WERI-Rb-1 (cell line): ENCODE data around the gene EPN2.

Experiments used
- DNase-seq: peaks from one replicate; pipeline ENCODE4 v3.0.0-alpha.2; 2020
- H3K27ac ChIP-seq: fragments of 250-450 bp; sonication (Bioruptor Pico); 2 replicates; pipeline ENCODE4 v1.5.1; 2020; ENCODE audit warnings: mild to moderate bottlenecking, moderate library complexity
- H3K27me3 ChIP-seq: fragments of 250-450 bp; sonication (Bioruptor Pico); 2 replicates; pipeline ENCODE4 v1.5.1; 2021; ENCODE audit warnings: mild to moderate bottlenecking, low read depth, moderate library complexity; ENCODE audit not compliant: insufficient read depth, severe bottlenecking
- H3K36me3 ChIP-seq: fragments of 250-450 bp; sonication (Bioruptor Pico); 2 replicates; pipeline ENCODE4 v1.5.1; 2020; ENCODE audit warnings: mild to moderate bottlenecking, moderate library complexity
- H3K4me3 ChIP-seq: 2 replicates; pipeline ENCODE4 v1.5.1; 2011; ENCODE audit warnings: low read depth, mild to moderate bottlenecking, control low read depth, low read length
- H3K9me3 ChIP-seq: fragments of 250-450 bp; sonication (Bioruptor Pico); 2 replicates; pipeline ENCODE4 v1.5.1; 2021; ENCODE audit warnings: mild to moderate bottlenecking, moderate library complexity; ENCODE audit not compliant: severe bottlenecking
- CTCF ChIP-seq: IDR thresholded peaks from 2 replicates; pipeline ENCODE4 v1.5.1; 2011; ENCODE audit warnings: low read depth, mild to moderate bottlenecking, control low read depth, inconsistent platforms, low read length

EPN2 gene

GRCh38 chr17:19288453-19288852 is 51.3 kb downstream of the EPN2 start:
- no peak for DNase-seq

DNA sequence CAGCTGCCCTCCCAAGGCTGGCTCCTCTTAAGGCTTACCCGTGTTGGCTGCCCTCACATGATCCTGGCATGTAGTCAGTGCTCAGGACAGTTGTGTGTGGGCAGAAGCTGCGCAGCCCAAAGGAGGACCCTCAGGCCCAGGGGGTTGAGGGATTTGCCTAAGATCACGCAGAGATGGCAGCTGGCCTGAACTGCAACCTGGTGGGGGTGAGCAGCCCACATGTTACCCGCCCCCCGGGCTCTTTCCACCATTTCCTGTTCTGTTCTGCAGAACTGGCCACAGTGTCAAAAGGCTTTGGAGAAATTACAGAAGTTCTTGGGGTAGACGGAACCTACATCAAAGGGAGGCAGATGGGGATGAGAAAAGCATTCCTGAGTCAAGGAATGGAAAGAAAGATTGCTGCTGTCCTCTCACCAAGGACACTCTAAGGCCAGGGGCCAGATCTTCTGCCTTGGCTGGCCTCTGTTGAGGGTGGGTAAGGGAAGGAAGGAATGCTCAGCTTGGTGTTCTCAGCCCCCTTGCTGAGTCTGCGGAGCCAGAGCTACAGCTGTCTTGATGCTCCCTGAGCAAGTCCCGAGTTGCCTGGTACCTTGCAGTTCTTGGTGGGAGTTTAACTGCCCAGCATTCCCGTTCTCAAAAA is 53.0 kb downstream of the EPN2 start:
- TF ChIP-seq CTCF, result no peak
- Histone ChIP-seq H3K27ac (peak overlapping the region; percentile 12; the same call in 1 of the 2 replicates), H3K9me3 (no peaks in the 10 kb centered on the region), H3K36me3 (no peaks in the 10 kb centered on the region; the same call in 1 of the 2 replicates), H3K27me3 (no peaks in the 10 kb centered on the region), H3K4me3 (no peak overlapping the region)
- DNase-seq, result peak; percentile 39

More at GRCh38 chr17:19288453-19288852, 51.3 kb downstream of the EPN2 start:
- TF ChIP-seq CTCF, result no peak
- H3K9me3 ChIP-seq, result no peaks in the 10 kb centered on the region
- no peak overlapping the region for H3K27ac ChIP-seq
- no peak overlapping the region for H3K4me3 ChIP-seq
- H3K27me3 ChIP-seq, result no peaks in the 10 kb centered on the region
- H3K36me3 ChIP-seq, result peaks cover 2% of the 10 kb centered on the region

DNA sequence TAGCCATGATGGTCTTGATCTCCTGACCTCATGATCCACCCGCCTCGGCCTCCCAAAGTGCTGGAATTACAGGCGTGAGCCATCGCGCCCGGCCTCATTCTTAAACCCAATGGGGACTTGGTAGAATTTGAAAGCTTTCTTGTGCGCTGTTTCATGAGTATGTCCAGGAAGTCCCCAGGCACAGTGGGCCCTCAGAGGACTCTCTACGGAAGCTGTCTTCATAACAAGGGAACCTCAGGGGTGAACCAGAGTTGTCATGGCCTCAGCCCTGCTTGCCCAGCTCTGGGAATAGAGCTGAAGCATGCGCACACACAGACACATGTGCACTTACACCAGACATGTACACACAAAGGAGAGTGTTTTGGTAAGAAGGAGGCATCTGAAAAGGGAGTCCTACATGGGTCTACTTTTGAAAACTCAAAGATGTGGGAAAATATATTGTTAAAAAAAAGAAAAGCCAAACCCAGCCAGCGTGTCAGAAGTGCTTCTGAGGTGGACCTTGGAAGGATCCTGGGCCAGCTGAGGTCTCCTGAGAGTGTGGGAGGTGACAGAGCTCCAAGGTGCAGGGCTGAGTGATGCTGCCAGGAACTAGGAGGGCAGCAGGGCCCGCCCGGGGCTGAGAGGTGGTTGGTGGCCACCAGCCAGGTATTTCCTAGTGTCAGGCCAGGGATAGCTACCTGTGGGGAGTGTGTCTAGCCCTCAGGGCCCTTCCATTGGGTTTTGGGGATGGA is 54.6 kb downstream of the EPN2 start:
- TF ChIP-seq CTCF, result no peak
- DNase-seq, result no peak
- H3K27ac ChIP-seq, result no peak overlapping the region
- no peaks in the 10 kb centered on the region for H3K27me3 ChIP-seq
- no peaks in the 10 kb centered on the region for H3K9me3 ChIP-seq
- H3K4me3 ChIP-seq, result no peak overlapping the region
- no peaks in the 10 kb centered on the region; the same call in 1 of the 2 replicates for H3K36me3 ChIP-seq

DNA sequence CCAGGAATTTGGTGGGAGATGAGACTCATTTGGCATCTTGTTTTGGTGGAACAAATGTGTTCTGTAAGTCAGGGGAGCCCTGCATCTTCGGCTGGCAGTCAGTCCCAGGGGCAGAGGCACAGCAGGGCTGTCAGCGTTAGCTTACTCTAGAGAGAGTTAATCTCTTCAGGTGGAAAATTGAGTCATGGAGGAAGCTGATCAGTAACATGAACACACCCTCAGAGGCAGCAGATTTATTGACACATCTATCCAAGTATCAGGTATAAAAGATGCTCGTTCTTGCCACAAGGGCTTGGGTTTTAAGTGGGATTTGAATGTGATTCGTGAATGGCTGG is 55.2 kb downstream of the EPN2 start:
- no peak for TF ChIP-seq CTCF
- Histone ChIP-seq H3K9me3 (no peaks in the 10 kb centered on the region), H3K27me3 (no peaks in the 10 kb centered on the region), H3K4me3 (no peak overlapping the region), H3K27ac (no peak overlapping the region), H3K36me3 (no peaks in the 10 kb centered on the region; the same call in 1 of the 2 replicates)
- DNase-seq, result no peak

DNA sequence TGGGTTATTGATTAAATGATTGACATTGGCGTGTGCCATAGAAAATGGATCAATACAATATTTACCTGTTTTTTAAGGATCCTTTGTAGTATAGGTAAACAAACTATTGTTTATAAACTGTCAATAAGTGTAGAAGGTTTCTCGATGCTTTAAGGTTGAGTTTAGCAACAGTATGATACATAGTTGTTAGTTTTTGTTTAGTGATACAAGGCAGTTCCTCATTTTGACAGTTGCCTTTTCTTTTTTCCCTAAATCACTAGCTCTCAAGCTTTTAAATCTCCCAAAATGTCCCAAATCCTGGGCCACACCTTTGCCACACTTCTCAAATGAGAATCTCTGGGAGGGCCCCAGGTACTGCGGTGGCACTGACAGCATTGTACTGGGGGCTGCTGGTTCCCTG is 57.3 kb downstream of the EPN2 start:
- Histone ChIP-seq H3K36me3 (no peaks in the 10 kb centered on the region), H3K9me3 (no peaks in the 10 kb centered on the region), H3K4me3 (no peak overlapping the region), H3K27ac (no peak overlapping the region), H3K27me3 (no peaks in the 10 kb centered on the region)
- DNase-seq, result no peak
- no peak for TF ChIP-seq CTCF
